ENCODE data around the gene IL5.
"Not testable (repeated sequence)": the region's sequence is repeated elsewhere in the genome, so short reads cannot be mapped to it uniquely, and the experiment has no call there.

- not testable (repeated sequence) for TF ChIP-seq TAF1 (CRISPR knock-in tag; IDR thresholded peaks at IDR 0.05); SMC3 (IDR thresholded peaks at IDR 0.05; ENCODE audit: low read length); SKIL (CRISPR knock-in tag; IDR thresholded peaks at IDR 0.05; ENCODE audit: borderline replicate concordance); MAX (IDR thresholded peaks at IDR 0.05); ZNF354B (CRISPR knock-in tag; IDR thresholded peaks at IDR 0.05); TBP (CRISPR knock-in tag; IDR thresholded peaks at IDR 0.05); MYC (CRISPR knock-in tag; IDR thresholded peaks at IDR 0.05; ENCODE audit: borderline replicate concordance); ZNF543 (CRISPR knock-in tag; IDR thresholded peaks at IDR 0.05)
- TF ChIP-seq, protein P1, sequence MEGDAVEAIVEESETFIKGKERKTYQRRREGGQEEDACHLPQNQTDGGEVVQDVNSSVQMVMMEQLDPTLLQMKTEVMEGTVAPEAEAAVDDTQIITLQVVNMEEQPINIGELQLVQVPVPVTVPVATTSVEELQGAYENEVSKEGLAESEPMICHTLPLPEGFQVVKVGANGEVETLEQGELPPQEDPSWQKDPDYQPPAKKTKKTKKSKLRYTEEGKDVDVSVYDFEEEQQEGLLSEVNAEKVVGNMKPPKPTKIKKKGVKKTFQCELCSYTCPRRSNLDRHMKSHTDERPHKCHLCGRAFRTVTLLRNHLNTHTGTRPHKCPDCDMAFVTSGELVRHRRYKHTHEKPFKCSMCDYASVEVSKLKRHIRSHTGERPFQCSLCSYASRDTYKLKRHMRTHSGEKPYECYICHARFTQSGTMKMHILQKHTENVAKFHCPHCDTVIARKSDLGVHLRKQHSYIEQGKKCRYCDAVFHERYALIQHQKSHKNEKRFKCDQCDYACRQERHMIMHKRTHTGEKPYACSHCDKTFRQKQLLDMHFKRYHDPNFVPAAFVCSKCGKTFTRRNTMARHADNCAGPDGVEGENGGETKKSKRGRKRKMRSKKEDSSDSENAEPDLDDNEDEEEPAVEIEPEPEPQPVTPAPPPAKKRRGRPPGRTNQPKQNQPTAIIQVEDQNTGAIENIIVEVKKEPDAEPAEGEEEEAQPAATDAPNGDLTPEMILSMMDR (CRISPR knock-in tag; IDR thresholded peaks at IDR 0.05) = not testable (repeated sequence)
Measured at GRCh38 chr5:132548834-132549233, 5.5 kb upstream of the IL5 start.

Data from HepG2 (cell line).